GM12878 (cell line): ENCODE results near the gene DYSF.

Source experiments
- CBX5 ChIP-seq: sonication (generic); IDR thresholded peaks from 2 replicates; pipeline ENCODE4 v1.6.1; 2016; ENCODE audit warnings: low read depth, moderate library complexity, mild to moderate bottlenecking, inconsistent platforms
- CEBPB ChIP-seq, 2 experiments: fragments of 150-350 bp in 1 of 2; IDR thresholded peaks; 2 replicates each; pipeline ENCODE4 v1.6.1; 2012 to 2014; ENCODE audit warnings: low read depth in 2 of 2, low read length in 2 of 2, borderline replicate concordance in 1 of 2, inconsistent platforms in 1 of 2
- EGR1 ChIP-seq, 2 experiments: IDR thresholded peaks; 1 replicate in 1 of 2; 2 replicates in 1 of 2; pipeline ENCODE4 v1.6.1; 2011 to 2012; ENCODE audit warnings: low read depth in 2 of 2, low read length in 2 of 2, borderline replicate concordance in 1 of 2, mild to moderate bottlenecking in 1 of 2, moderate library complexity in 1 of 2
- KDM1A ChIP-seq: fragments of 200-600 bp; sonication (generic); IDR thresholded peaks from 2 replicates; pipeline ENCODE4 v1.6.1; 2016; ENCODE audit warnings: borderline replicate concordance
- NRF1 ChIP-seq: conservative IDR thresholded peaks from 2 replicates; pipeline ENCODE4 v1.6.1; 2011; ENCODE audit warnings: mild to moderate bottlenecking, low read depth, low read length, improper control_type of control experiment
- RAD21 ChIP-seq: IDR thresholded peaks from 2 replicates; pipeline ENCODE4 v1.6.1; 2011; ENCODE audit warnings: mild to moderate bottlenecking, low read depth, low read length, moderate library complexity; ENCODE audit not compliant: insufficient read depth
- SIN3A ChIP-seq: IDR thresholded peaks from 2 replicates; pipeline ENCODE4 v1.6.1; 2012; ENCODE audit warnings: low read depth, low read length, improper control_type of control experiment
- TF ChIP-seq, protein P1 (sequence below): IDR thresholded peaks from 2 replicates; pipeline ENCODE4 v1.6.1; 2012; ENCODE audit warnings: low read depth, low read length, improper control_type of control experiment
- TF ChIP-seq, protein P2 (sequence below), 3 experiments: IDR thresholded peaks in 2 of 3; conservative IDR thresholded peaks in 1 of 3; 2 replicates each; pipeline ENCODE4 v1.5.1; 2011; ENCODE audit warnings: low read depth in 3 of 3, low read length in 3 of 3, mild to moderate bottlenecking in 3 of 3, control low read depth in 2 of 3, moderate library complexity in 2 of 3, inconsistent platforms in 1 of 3, mixed read lengths in 1 of 3; ENCODE audit not compliant: control insufficient read depth in 2 of 3, insufficient read depth in 1 of 3; ENCODE audit errors: extremely low read depth in 1 of 3
- TF ChIP-seq, protein P3 (sequence below): IDR thresholded peaks from 2 replicates; pipeline ENCODE4 v1.6.1; 2012; ENCODE audit warnings: low read depth, low read length, improper control_type of control experiment
- TF ChIP-seq, protein P4 (sequence below): IDR thresholded peaks from 2 replicates; pipeline ENCODE4 v1.6.1; 2012; ENCODE audit warnings: low read depth, low read length, improper control_type of control experiment
- TF ChIP-seq, protein P5 (sequence below): IDR thresholded peaks from 2 replicates; pipeline ENCODE4 v1.6.1; 2012; ENCODE audit warnings: low read length, inconsistent platforms

DNA sequence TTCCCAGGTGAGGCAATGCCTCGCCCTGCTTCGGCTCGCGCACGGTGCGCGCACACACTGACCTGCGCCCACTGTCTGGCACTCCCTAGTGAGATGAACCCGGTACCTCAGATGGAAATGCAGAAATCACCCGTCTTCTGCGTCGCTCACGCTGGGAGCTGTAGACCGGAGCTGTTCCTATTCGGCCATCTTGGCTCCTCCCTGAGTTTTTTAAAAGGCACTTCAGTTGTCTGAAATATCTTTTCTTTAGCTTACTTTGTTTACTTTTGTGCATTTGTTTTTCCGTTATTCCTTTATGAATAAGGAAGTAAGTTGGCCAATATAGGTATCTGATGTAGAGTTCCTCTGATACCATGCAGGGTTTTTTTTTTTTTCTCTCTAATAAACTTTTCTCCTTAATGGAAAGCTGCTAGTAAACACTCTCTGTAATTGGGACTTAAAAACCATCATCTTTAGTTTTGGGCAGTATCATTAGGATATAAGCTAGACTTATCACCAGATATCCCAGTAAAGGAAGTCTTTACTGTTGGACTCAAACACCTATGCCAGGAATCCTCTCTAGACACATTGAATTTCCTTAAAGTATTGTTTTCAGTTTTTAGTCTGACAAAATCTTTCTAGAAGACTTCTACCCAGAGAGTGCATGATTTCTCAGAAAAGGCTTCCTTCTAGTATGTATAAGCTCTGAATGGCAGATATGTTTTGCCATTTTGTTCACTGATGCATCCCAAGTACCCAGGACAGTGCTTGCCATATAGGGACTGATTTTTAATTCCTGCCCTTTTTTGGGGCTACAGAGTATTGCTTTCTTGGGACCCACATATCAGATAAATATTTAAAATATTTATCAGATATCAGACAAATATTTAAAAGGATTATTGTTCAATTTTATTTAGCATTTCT lies 35.8 kb upstream of the DYSF start:
- no peak for TF ChIP-seq NRF1
- no peak for TF ChIP-seq SIN3A
- no peak for TF ChIP-seq CBX5
- TF ChIP-seq, protein P1, sequence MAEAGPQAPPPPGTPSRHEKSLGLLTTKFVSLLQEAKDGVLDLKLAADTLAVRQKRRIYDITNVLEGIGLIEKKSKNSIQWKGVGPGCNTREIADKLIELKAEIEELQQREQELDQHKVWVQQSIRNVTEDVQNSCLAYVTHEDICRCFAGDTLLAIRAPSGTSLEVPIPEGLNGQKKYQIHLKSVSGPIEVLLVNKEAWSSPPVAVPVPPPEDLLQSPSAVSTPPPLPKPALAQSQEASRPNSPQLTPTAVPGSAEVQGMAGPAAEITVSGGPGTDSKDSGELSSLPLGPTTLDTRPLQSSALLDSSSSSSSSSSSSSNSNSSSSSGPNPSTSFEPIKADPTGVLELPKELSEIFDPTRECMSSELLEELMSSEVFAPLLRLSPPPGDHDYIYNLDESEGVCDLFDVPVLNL = no peak
- TF ChIP-seq, protein P2, sequence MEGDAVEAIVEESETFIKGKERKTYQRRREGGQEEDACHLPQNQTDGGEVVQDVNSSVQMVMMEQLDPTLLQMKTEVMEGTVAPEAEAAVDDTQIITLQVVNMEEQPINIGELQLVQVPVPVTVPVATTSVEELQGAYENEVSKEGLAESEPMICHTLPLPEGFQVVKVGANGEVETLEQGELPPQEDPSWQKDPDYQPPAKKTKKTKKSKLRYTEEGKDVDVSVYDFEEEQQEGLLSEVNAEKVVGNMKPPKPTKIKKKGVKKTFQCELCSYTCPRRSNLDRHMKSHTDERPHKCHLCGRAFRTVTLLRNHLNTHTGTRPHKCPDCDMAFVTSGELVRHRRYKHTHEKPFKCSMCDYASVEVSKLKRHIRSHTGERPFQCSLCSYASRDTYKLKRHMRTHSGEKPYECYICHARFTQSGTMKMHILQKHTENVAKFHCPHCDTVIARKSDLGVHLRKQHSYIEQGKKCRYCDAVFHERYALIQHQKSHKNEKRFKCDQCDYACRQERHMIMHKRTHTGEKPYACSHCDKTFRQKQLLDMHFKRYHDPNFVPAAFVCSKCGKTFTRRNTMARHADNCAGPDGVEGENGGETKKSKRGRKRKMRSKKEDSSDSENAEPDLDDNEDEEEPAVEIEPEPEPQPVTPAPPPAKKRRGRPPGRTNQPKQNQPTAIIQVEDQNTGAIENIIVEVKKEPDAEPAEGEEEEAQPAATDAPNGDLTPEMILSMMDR (IDR thresholded peaks at IDR 0.05 in 2 of 3, conservative IDR thresholded peaks at IDR 0.05 in 1 of 3; ENCODE audit: control insufficient read depth in 2 of 3, extremely low read depth in 1 of 3, insufficient read depth in 1 of 3, low read depth in 3 of 3, low read length in 3 of 3) = no peak
- TF ChIP-seq RAD21 = no peak
- no peak for TF ChIP-seq KDM1A
- TF ChIP-seq, protein P3, sequence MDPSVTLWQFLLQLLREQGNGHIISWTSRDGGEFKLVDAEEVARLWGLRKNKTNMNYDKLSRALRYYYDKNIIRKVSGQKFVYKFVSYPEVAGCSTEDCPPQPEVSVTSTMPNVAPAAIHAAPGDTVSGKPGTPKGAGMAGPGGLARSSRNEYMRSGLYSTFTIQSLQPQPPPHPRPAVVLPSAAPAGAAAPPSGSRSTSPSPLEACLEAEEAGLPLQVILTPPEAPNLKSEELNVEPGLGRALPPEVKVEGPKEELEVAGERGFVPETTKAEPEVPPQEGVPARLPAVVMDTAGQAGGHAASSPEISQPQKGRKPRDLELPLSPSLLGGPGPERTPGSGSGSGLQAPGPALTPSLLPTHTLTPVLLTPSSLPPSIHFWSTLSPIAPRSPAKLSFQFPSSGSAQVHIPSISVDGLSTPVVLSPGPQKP = no peak
- TF ChIP-seq, protein P4, sequence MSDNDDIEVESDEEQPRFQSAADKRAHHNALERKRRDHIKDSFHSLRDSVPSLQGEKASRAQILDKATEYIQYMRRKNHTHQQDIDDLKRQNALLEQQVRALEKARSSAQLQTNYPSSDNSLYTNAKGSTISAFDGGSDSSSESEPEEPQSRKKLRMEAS = no peak
- no peak for TF ChIP-seq EGR1 (IDR thresholded peaks at IDR 0.05; ENCODE audit: borderline replicate concordance in 1 of 2, low read depth in 2 of 2, low read length in 2 of 2)
- no peak for TF ChIP-seq CEBPB (IDR thresholded peaks at IDR 0.05; ENCODE audit: borderline replicate concordance in 1 of 2, low read depth in 2 of 2, low read length in 2 of 2)
- TF ChIP-seq, protein P5, sequence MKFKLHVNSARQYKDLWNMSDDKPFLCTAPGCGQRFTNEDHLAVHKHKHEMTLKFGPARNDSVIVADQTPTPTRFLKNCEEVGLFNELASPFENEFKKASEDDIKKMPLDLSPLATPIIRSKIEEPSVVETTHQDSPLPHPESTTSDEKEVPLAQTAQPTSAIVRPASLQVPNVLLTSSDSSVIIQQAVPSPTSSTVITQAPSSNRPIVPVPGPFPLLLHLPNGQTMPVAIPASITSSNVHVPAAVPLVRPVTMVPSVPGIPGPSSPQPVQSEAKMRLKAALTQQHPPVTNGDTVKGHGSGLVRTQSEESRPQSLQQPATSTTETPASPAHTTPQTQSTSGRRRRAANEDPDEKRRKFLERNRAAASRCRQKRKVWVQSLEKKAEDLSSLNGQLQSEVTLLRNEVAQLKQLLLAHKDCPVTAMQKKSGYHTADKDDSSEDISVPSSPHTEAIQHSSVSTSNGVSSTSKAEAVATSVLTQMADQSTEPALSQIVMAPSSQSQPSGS = no peak
